ENCODE data around the gene RABL6.
"Not testable (repeated sequence)": the region's sequence is repeated elsewhere in the genome, so short reads cannot be mapped to it uniquely, and the experiment has no call there.

RABL6 gene

DNA sequence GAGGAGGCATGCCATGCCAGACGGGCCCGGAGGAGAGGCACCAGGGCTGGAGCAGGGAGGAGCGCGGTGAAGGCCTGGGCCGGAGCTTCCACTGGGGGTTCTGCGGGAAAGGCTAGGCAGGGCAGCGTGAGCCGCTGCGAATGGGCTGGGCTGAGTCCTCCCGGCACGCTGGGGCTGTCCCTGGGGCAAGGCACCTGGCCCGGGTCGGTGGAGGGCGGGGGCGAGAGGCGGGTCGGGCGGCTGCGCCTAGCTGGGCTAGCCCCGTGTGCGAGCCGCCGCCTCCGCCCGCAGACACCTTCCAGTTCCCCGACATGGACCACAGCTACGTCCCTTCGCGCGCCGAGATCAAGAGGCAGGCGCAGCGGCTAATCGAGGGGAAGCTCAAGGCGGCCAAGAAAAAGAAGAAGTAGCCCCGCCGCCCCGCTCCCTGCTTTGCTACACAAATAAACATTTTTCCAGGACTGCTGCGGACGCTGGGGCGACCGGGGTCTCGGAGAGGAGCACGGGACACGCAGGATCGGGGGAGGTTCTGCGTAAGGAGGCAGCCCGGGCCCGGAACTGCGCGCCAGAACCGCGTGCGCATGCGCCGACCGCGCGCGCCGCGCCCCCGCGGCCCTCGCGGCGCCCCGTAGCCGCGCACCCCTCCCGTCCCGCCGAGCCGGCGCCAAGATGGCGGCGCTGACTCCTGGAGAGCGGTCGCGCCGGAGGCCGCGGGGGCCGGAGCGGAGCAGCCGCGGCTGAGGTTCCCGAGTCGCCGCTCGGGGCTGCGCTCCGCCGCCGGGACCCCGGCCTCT lies at the start of gene RABL6:
RABL6 (plus strand) TSS at position 668 of the 794 bp plus-strand sequence. CDS start 249 bp downstream, outside the sequence.
- DNase-seq = peak; percentile 82

DNA sequence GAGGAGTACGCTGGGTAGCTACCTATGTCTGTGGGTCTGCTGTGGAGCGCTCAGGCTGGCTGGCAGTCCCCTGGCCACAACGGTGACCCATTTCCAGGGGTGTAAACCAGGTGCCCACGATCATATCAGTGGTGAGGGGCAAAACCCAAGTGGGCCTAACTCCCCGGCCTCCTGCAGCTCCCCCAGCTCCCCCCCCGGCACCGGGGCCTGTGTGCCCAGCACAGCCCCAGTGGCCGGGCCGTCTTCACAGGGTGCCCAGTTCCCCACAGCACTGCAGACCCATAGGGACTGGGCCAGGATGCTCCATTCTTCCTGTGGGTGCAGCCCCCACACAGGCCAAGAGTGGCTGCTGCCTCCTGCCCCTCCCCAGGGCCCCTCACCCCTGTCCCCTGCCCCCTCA lies 48.7 kb upstream of the RABL6 start:
- no peak for DNase-seq

- no peak for DNase-seq
Observed at GRCh38 chr9:136759436-136760325, 48.1 kb upstream of the RABL6 start.

GRCh38 chr9:136760424-136760823 lies 47.3 kb upstream of the RABL6 start:
- no peak for DNase-seq

DNA sequence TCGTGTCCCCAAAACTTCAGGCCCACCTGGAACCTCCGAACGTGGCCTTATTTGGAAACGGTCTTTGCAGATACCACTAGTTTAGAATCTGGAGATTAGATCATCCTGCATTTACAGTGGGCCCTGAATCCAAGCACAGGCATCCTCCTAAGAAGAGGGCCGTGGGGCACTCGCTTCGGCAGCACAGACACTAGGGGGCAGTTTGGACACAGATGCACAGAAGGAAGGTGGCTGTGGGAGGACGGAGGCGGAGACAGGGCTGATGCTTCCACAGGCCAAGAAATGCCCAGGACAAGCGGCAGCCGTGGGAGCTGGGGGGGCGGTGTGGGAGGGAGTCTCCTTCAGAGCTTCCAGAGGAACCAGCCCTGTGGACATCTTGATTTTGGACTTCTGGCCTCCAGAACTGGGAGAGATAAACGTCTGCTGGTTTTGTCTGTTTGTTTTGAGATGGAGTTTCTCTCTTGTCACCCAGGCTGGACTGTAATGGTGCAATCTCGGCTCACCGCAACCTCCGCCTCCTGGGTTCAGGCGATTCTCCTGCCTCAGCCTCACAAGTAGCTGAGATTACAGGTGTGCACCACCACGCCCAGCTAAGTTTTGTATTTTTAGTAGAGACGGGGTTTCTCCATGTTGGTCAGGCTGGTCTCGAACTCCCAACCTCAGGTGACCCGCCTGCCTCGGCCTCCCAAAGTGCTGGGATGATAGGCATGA lies 46.8 kb upstream of the RABL6 start:
- DNase-seq = peak; percentile 25

DNA sequence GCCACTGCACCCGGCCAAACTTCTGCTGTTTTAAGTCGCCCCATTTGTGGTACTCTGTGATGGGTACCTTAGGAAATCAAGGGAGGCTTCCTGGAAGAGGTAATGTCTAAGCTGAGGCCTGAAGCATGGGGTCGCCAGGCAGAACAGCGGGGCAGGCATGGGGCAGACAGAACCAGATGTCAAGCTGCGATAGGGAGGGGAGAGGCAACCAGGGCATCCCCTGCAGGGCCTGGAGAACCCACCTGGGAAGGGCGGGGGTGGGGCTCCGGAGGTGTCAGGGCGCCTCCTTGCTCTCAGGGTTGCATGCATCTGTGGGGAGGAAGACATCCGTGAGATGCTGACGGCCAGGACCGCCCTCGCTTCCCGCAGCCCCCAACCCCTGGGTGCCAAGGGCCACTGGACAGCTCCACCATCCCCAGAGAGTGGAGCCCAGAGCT lies 46.2 kb upstream of the RABL6 start:
- no peak for DNase-seq

DNA sequence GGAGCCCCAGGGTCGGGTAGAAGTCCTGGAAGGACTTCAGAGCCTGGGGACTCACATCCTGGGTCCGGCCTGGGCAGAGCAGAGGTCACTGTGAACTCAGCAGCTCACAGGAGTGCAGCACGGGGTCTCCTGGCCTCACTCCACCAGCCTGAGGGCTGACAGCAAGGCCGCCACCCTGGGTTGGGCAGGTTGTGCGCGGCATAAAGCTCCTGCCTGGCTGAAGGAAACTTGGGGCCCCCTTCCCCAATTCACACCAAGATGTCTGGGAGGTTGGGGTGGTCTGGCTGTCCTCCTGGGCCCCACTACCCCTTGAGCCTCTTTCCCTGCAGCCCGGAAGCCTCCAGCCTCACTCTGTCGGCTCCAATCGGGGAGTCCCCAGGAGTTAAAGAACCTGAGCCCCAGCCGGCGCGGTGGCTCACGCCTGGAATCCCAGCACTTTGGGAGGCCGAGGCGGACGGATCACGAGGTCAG lies 45.5 kb upstream of the RABL6 start:
- no peak for DNase-seq

DNA sequence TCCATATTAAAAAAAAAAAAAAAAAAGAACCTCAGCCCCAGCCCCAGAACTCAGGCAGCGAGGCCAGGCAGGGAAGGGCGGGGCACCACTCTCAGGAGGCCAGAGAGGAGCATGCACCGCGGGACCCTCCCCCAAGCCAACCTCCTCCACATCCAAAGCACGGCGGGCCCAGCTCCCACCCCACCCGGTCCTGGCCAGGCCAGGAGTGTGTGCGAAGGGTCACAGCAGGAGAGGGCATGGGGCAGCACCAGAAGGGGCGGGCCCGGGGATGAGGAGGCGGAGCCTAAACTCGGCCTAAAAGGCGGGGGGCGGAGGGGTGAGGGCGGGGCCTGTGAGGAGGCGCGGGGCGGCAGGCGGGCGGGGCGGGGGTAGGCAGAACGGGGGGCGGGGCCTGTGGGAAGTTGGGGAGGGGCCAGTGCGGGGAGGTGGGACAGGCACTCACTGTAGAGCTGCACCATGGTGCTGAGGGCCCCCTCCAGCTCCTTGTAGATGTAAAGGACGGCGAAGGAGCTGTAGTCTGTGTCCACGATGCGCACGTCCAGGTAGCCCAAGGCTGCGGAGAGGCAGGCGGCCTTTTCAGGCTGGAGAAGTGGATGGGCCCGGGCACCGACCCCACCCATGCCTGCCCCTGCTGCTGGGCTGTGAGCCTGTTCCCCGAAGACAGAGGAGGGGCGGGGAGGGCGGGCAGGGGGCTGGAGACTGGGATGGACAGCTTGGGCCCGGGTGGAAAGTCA lies 44.7 kb upstream of the RABL6 start:
- DNase-seq = peak; percentile 61

GRCh38 chr9:136763649-136764035 lies 44.1 kb upstream of the RABL6 start:
- no peak for DNase-seq

- no peak for DNase-seq
Observed at GRCh38 chr9:136764301-136764891, 43.4 kb upstream of the RABL6 start, which contains the start of gene LCN15. TSS of gene LCN15 (minus strand) at chr9:136764518. CDS start at chr9:136764488, 30 bp downstream.

DNA sequence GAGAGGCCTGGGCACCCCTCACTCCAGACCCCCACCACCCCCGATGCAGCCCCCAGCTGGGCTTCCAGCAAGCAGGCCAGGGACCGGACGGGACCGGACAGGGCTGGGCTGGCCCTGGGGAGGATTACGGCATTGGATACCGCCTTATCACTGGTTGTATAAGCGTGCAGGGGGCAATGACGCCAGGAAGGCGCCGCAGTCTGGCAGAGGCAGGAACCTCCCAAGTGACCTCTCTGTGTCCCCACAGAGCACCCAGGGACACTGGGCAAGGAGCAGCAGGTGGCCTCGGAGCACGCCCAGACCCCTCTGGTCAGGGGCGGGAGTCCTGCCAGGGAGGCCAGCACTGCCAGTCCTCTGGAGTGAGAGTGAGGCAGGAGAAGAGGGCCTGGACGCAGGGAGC lies 42.7 kb upstream of the RABL6 start:
- DNase-seq = no peak

- DNase-seq = not testable (repeated sequence)
Observed at GRCh38 chr9:136765745-136766409, 41.9 kb upstream of the RABL6 start.

- DNase-seq = peak; percentile 43
Observed at GRCh38 chr9:136766410-136767120, 41.2 kb upstream of the RABL6 start.

- DNase-seq = peak; percentile 58
Observed at GRCh38 chr9:136769710-136770191, 38.0 kb upstream of the RABL6 start.

DNA sequence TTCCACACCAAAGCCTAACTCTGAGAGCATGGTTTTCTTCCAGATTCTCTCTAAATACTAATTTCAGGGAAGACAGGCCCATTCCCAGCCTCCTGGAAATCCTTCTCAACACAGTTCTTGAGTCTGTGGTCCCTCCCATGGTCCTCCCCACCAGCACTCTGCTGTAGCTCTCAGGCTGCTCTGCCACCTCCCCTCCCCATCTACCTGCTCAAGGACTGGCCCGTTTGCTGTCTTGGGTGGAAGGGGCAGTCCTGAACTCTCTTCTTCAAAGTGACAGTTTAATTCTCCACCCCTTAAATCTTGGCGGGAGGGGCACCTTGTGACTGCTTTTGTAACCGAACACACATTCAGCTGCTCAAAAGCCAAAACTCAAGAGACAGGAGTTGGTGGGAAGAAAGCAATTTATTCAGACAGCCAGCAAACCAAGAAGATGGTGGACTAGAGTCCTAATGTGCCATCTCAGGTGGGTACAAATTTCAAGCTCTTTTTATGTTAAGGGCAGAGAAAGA lies 35.8 kb upstream of the RABL6 start:
- DNase-seq = no peak

- peak; percentile 25 for DNase-seq
Observed at GRCh38 chr9:136773386-136774044, 34.2 kb upstream of the RABL6 start.

DNA sequence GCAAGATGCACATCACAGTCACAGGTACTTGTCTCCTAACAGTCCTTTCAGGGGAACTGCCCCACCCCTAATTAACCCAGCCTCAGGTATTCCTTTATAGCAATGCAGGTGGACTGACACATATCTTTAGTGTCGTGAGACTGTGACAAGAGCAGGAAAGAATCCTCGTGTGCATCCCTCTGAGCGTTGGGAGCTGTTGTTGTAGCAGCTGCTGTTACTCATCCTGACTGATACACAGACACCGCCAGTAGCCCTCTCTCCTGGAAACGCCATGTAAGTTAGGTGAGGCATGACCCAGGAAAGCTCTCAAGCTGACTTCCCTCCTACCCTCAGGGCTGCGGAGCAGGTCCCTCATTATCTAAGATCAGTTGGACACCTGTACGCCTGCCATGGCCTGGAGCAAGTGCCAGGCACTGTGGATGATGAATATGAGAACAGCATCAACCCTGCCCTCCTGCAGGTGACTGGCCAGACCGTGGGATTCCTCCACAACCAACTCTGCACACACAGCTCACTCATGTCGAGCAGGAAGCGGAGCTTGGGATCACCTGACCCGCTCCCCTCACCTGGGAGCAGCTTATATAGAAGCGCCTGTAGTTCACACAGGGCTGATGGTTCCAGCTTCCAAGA lies 33.2 kb upstream of the RABL6 start:
- DNase-seq = no peak

- no peak for DNase-seq
Observed at GRCh38 chr9:136775191-136775590, 32.6 kb upstream of the RABL6 start.

DNA sequence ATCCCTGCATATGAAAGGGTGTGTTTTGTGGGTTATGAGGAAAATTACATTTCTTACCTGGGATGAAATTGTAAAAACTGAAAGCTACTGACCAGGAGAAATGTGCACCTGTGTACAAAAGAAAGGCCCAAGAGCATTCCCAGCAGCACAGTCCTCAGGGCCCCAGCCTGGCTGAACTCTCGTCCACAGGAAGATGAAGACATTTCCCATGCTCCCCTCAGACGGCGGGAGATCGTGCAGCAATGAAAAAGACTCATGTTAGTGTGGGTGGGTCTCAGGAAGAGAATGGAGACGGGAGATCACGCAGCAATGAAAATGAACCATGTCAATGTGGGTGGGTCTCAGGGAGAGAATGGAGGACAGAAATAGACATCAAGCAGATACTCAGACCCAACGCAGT lies 30.8 kb upstream of the RABL6 start:
- no peak for DNase-seq
